GM10248 (cell line): ENCODE data around the gene STAG1.
"Not testable (repeated sequence)": the region's sequence is repeated elsewhere in the genome, so short reads cannot be mapped to it uniquely, and the experiment has no call there.

Source experiments
- CTCF ChIA-PET: fragments of 300-600 bp; sonication (Branson Sonifier 250); formaldehyde crosslinking; extraction: SDS; loops from one replicate; lab custom pipeline; 2021; ENCODE audit warnings: antibody characterized with exemption; lab: Yijun Ruan, JAX
- POLR2A ChIA-PET: fragments of 350-650 bp; sonication (Branson Sonifier 250); formaldehyde crosslinking; extraction: SDS; loops from one replicate; lab custom pipeline; 2020; ENCODE audit warnings: antibody characterized with exemption; lab: Yijun Ruan, JAX
- DNase-seq: peaks from one replicate; pipeline ENCODE4 v3.0.0; 2012; ENCODE audit errors: extremely low spot score
- TF ChIP-seq, protein P1 (sequence below): IDR thresholded peaks from 2 replicates; pipeline ENCODE4 v1.5.1; 2012; ENCODE audit warnings: mild to moderate bottlenecking, low read depth; ENCODE audit errors: extremely low read depth, missing control alignments, control extremely low read depth

Gene STAG1

DNA sequence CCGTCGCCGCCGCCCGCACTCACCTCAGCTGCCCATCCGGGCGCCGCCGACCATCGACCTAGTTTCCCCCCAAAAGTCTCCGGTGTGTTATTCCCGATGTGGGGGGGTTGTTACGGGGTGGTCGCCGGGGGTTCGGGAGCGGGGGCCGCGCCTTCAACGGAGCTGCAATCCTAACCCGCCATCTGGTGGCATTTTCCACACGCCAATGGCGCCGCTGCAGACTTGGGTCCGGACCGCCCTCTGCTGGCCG is at the start of gene STAG1:
Gene STAG1, minus strand, starts transcription at position 207 of the 250 bp plus-strand sequence. CDS start 121,480 bp downstream, outside the sequence.
- no peak for DNase-seq
- ChIA-PET CTCF (interaction anchor here (0.6 to 4.1 kb wide), 118 partner anchors 8 to 1315 kb away, joined by 3 to 90 read pairs (median 4); partner anchors contain the start of genes MSL2, NCK1 and PCCB), POLR2A (interaction anchor here (0.6 to 2.4 kb wide), 10 partner anchors 11 to 555 kb away, joined by 3 to 30 read pairs (median 4); partner anchors contain the start of genes MSL2, NCK1 and PCCB)
- TF ChIP-seq, protein P1, sequence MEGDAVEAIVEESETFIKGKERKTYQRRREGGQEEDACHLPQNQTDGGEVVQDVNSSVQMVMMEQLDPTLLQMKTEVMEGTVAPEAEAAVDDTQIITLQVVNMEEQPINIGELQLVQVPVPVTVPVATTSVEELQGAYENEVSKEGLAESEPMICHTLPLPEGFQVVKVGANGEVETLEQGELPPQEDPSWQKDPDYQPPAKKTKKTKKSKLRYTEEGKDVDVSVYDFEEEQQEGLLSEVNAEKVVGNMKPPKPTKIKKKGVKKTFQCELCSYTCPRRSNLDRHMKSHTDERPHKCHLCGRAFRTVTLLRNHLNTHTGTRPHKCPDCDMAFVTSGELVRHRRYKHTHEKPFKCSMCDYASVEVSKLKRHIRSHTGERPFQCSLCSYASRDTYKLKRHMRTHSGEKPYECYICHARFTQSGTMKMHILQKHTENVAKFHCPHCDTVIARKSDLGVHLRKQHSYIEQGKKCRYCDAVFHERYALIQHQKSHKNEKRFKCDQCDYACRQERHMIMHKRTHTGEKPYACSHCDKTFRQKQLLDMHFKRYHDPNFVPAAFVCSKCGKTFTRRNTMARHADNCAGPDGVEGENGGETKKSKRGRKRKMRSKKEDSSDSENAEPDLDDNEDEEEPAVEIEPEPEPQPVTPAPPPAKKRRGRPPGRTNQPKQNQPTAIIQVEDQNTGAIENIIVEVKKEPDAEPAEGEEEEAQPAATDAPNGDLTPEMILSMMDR: peak; percentile 100

DNA sequence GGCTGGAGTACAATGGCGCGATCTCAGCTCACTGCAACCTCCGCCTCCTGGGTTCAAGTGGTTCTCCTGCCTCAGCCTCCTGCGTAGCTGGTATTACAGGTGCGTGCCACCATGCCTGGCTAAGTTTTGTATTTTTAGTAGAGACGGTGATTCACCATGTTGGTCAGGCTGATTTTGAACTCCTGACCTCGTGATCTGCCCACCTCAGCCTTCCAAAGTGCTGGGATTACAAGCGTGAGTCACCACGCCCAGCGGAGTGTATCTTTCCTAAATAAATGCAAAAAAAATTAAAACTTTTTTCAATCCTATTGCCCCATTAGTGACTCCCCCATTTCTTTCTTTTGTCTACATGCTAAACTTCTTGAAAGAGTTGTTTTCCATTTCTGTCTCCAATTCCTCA is 49.0 kb upstream of the STAG1 start:
- DNase-seq, POLR2A ChIA-PET: not testable (repeated sequence)
- CTCF ChIA-PET: interaction anchor here (1.5 kb wide), 1 partner anchor 20 kb away, joined by 3 read pairs; no protein-coding TSS in a partner anchor

GRCh38 chr3:136792556-136793330 is 40.6 kb upstream of the STAG1 start:
- ChIA-PET CTCF (interaction anchor here (1.2 to 1.5 kb wide), 4 partner anchors 11 to 221 kb away, joined by 3 to 5 read pairs (median 4); no protein-coding TSS in a partner anchor), POLR2A (no interaction called here)
- DNase-seq: no peak
- TF ChIP-seq, protein P1: no peak

DNA sequence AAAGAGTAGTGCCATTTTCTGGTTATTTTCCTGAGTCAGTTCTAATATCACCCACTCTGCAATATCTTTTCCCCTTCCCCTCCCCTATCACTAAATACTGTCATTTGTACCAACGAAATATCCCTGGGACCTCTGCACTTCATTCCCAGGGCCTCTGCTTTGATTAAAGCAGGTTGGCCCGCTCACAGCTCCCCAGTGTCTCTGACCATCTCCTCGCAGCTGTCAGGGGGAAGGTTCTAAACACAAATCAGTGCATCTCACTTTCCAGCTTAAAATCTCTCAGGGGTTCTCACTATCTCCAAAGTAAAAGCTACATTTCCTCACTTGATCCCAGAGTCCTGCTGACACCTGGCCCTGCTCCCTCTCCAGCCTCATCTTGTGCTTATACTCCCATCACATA is 38.6 kb upstream of the STAG1 start:
- ChIA-PET CTCF (interaction anchor here (0.9 to 1.1 kb wide), 2 partner anchors 24 to 39 kb away, joined by 3 to 4 read pairs; partner anchors contain the start of gene STAG1), POLR2A (no interaction called here)
- TF ChIP-seq, protein P1: no peak
- no peak for DNase-seq

DNA sequence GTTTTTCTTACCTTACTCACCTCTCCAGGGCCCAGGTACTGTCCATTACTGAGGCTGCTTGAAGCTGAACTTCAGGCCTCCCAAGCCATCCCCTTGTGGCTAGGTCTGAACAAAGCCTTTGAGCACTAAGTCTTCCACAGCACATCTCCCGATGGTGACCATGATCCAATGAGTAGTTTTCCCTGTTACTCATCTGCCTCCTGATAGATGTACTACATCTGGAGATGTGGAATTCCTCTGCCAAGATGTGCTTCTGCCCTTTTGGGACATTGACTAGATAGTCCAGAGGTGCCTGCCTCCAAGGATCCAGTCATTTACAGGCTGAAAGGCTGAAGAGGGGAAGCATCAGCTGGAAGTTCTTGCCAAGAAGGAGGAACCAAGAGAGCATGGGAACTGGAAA is 37.8 kb upstream of the STAG1 start:
- DNase-seq: no peak
- TF ChIP-seq, protein P1: no peak
- CTCF ChIA-PET: interaction anchor here (1.6 kb wide), 1 partner anchor 224 kb away, joined by 4 read pairs; no protein-coding TSS in a partner anchor
- POLR2A ChIA-PET: no interaction called here

GRCh38 chr3:136788154-136788553 is 36.0 kb upstream of the STAG1 start:
- DNase-seq: no peak
- ChIA-PET CTCF (interaction anchor here (1.2 to 3.3 kb wide), 3 partner anchors 36 to 226 kb away, joined by 3 to 11 read pairs (median 8); partner anchors contain the start of gene STAG1), POLR2A (no interaction called here)
- TF ChIP-seq, protein P1: no peak

GRCh38 chr3:136787349-136787748 is 35.2 kb upstream of the STAG1 start:
- ChIA-PET CTCF (interaction anchor here (0.8 to 3.3 kb wide), 5 partner anchors 15 to 227 kb away, joined by 3 to 11 read pairs (median 3); partner anchors contain the start of gene STAG1), POLR2A (no interaction called here)
- TF ChIP-seq, protein P1: no peak
- peak; percentile 47 for DNase-seq
